ENCODE results near the gene PHF21A.

The PHF21A gene

GRCh38 chr11:46121301-46121723, at the start of gene PHF21A:
PHF21A (minus strand) TSS chr11:46121454; CDS start chr11:46084219, 37,235 bp downstream.
- peak; percentile 78 to 81 (median 81) for DNase-seq (ENCODE audit: low read depth in 3 of 3)

- no peak for DNase-seq (ENCODE audit: low read depth in 3 of 3)
Measured at GRCh38 chr11:46170797-46171196, 49.5 kb upstream of the PHF21A start.

GRCh38 chr11:46162700-46163099, 41.4 kb upstream of the PHF21A start:
- no peak for DNase-seq (ENCODE audit: low read depth in 3 of 3)

- DNase-seq (ENCODE audit: low read depth in 3 of 3), result no peak
Measured at GRCh38 chr11:46161201-46161600, 39.9 kb upstream of the PHF21A start.

- DNase-seq (ENCODE audit: low read depth in 3 of 3), result no peak
Measured at GRCh38 chr11:46160100-46160499, 38.8 kb upstream of the PHF21A start.

GRCh38 chr11:46159680-46160079, 38.4 kb upstream of the PHF21A start:
- no peak for DNase-seq (ENCODE audit: low read depth in 3 of 3)

GRCh38 chr11:46149826-46150225, 28.6 kb upstream of the PHF21A start:
- no peak for DNase-seq (ENCODE audit: low read depth in 3 of 3)

- no peak for DNase-seq (ENCODE audit: low read depth in 3 of 3)
Measured at GRCh38 chr11:46149342-46149741, 28.1 kb upstream of the PHF21A start.

- DNase-seq (ENCODE audit: low read depth in 3 of 3), result no peak
Measured at GRCh38 chr11:46144741-46145140, 23.5 kb upstream of the PHF21A start.

- no peak for DNase-seq (ENCODE audit: low read depth in 3 of 3)
Measured at GRCh38 chr11:46143049-46143806, 22.0 kb upstream of the PHF21A start.

GRCh38 chr11:46142561-46142960, 21.3 kb upstream of the PHF21A start:
- DNase-seq (ENCODE audit: low read depth in 3 of 3), result no peak

- no peak for DNase-seq (ENCODE audit: low read depth in 3 of 3)
Measured at GRCh38 chr11:46141597-46141996, 20.3 kb upstream of the PHF21A start.

GRCh38 chr11:46134540-46134939, 13.3 kb upstream of the PHF21A start:
- no peak for DNase-seq (ENCODE audit: low read depth in 3 of 3)

GRCh38 chr11:46134061-46134460, 12.8 kb upstream of the PHF21A start:
- no peak for DNase-seq (ENCODE audit: low read depth in 3 of 3)

GRCh38 chr11:46133119-46133518, 11.9 kb upstream of the PHF21A start:
- no peak for DNase-seq (ENCODE audit: low read depth in 3 of 3)

- DNase-seq (ENCODE audit: low read depth in 3 of 3), result no peak
Measured at GRCh38 chr11:46130286-46130940, 9.2 kb upstream of the PHF21A start.

- DNase-seq (ENCODE audit: low read depth in 3 of 3), result no peak
Measured at GRCh38 chr11:46129133-46129532, 7.9 kb upstream of the PHF21A start.

GRCh38 chr11:46127150-46127638, 5.9 kb upstream of the PHF21A start:
- DNase-seq (ENCODE audit: low read depth in 3 of 3), result no peak

- DNase-seq (ENCODE audit: low read depth in 3 of 3), result no peak
Measured at GRCh38 chr11:46125284-46125683, 4.0 kb upstream of the PHF21A start.

- DNase-seq (ENCODE audit: low read depth in 3 of 3), result no peak
Measured at GRCh38 chr11:46122945-46123715, 1.9 kb upstream of the PHF21A start.

GRCh38 chr11:46121724-46122477, 647 bp upstream of the PHF21A start:
- peak; percentile 53 to 57 (median 53) for DNase-seq (ENCODE audit: low read depth in 3 of 3)
